IMR-90 (cell line): ENCODE results near the gene SLIT2. TPM values are rescaled to one million over a fixed set of nuclear protein-coding genes. Genes with fewer than 3 reads are reported as not detected.
A peak's percentile ranks its signal among the peaks of the same experiment; 100 is the strongest.

Experiments
- ATAC-seq: fragments of 200-7000 bp; cut with Tn5 transposase; 2 replicates; pipeline ENCODE4 v1.9.1; 2020; ENCODE audit warnings: low read depth, mild to moderate bottlenecking, moderate library complexity
- BruUV-seq: library from RNA; stranded (reverse); fragments of 400-500 nt; replicated peaks from 2 replicates; lab custom pipeline; 2021; lab: Mats Ljungman, UMichigan
- CTCF ChIA-PET: fragments of 300-600 bp; formaldehyde crosslinking; extraction: SDS; loops from one replicate; lab custom pipeline; 2021; ENCODE audit warnings: antibody characterized with exemption; lab: Yijun Ruan, JAX
- POLR2A ChIA-PET: fragments of 300-600 bp; sonication (Branson Sonifier 250); formaldehyde crosslinking; loops from one replicate; lab custom pipeline; 2022; ENCODE audit warnings: antibody characterized with exemption; ENCODE audit not compliant: unreplicated experiment; lab: Charles Lee
- DNase-seq: peaks from one replicate; pipeline ENCODE4 v3.0.0; 2013
- H2AFZ ChIP-seq: replicated peaks from 2 replicates; pipeline ENCODE3; 2013; ENCODE audit warnings: low read length, mild to moderate bottlenecking; ENCODE audit not compliant: poor library complexity
- H2AK5ac ChIP-seq: 2 replicates; pipeline ENCODE4 v1.6.1; 2013; ENCODE audit warnings: low read depth, low read length, inconsistent platforms
- H2AK9ac ChIP-seq: replicated peaks from 2 replicates; pipeline ENCODE3; 2013; ENCODE audit warnings: mild to moderate bottlenecking, low read depth, low read length, moderate library complexity; ENCODE audit not compliant: poor library complexity
- H2BK120ac ChIP-seq: 2 replicates; pipeline ENCODE4 v1.6.1; 2013; ENCODE audit warnings: low read depth, low read length, inconsistent platforms
- H2BK15ac ChIP-seq: 3 replicates; pipeline ENCODE4 v1.6.1; 2013; ENCODE audit warnings: low read depth, low read length, inconsistent platforms
- H2BK20ac ChIP-seq: 2 replicates; pipeline ENCODE4 v1.6.1; 2013; ENCODE audit warnings: low read depth, mild to moderate bottlenecking, inconsistent platforms, low read length, moderate library complexity
- H2BK5ac ChIP-seq: 2 replicates; pipeline ENCODE4 v1.6.1; 2013; ENCODE audit warnings: mild to moderate bottlenecking, low read depth, low read length, inconsistent platforms; ENCODE audit not compliant: poor library complexity, severe bottlenecking
- H3K14ac ChIP-seq: replicated peaks from 2 replicates; pipeline ENCODE4 v1.6.1; 2013; ENCODE audit warnings: low read depth, low read length, inconsistent platforms
- H3K18ac ChIP-seq: 2 replicates; pipeline ENCODE4 v1.6.1; 2013; ENCODE audit warnings: low read depth, low read length, control low read depth
- H3K23ac ChIP-seq: 2 replicates; pipeline ENCODE4 v1.6.1; 2013; ENCODE audit warnings: low read depth, low read length, inconsistent platforms
- H3K27ac ChIP-seq: 2 replicates; pipeline ENCODE4 v1.5.1; 2013; ENCODE audit warnings: mild to moderate bottlenecking, control low read depth, low read length; ENCODE audit not compliant: insufficient read depth
- H3K27me3 ChIP-seq: 2 replicates; pipeline ENCODE4 v1.6.1; 2013; ENCODE audit warnings: low read length; ENCODE audit not compliant: control insufficient read depth, insufficient read depth
- H3K36me3 ChIP-seq: 2 replicates; pipeline ENCODE4 v1.6.1; 2013; ENCODE audit warnings: low read length, mixed read lengths; ENCODE audit not compliant: control insufficient read depth, insufficient read depth
- H3K4ac ChIP-seq: 2 replicates; pipeline ENCODE4 v1.6.1; 2013; ENCODE audit warnings: low read depth, low read length, inconsistent platforms
- H3K4me1 ChIP-seq: 2 replicates; pipeline ENCODE4 v1.6.1; 2013; ENCODE audit warnings: low read length, mixed read lengths; ENCODE audit not compliant: control insufficient read depth, insufficient read depth
- H3K4me2 ChIP-seq: 2 replicates; pipeline ENCODE4 v1.6.1; 2013; ENCODE audit warnings: low read depth, mild to moderate bottlenecking, control low read depth, low read length, moderate library complexity
- H3K4me3 ChIP-seq: 2 replicates; pipeline ENCODE4 v1.5.1; 2013; ENCODE audit warnings: low read depth, mild to moderate bottlenecking, control low read depth, low read length, moderate library complexity; ENCODE audit not compliant: insufficient read depth
- H3K56ac ChIP-seq: 2 replicates; pipeline ENCODE4 v1.6.1; 2013; ENCODE audit warnings: low read length, inconsistent platforms; ENCODE audit not compliant: insufficient read depth; ENCODE audit errors: extremely low read depth
- H3K79me1 ChIP-seq, 2 experiments: 2 replicates each; pipeline ENCODE4 v1.6.1; 2013; ENCODE audit warnings: low read length in 2 of 2, inconsistent platforms in 1 of 2, low read depth in 1 of 2
- H3K9ac ChIP-seq: 2 replicates; pipeline ENCODE4 v1.6.1; 2013; ENCODE audit warnings: low read depth, low read length, control low read depth
- H3K9me1 ChIP-seq: 2 replicates; pipeline ENCODE4 v1.6.1; 2013; ENCODE audit warnings: low read length, inconsistent platforms; ENCODE audit not compliant: insufficient read depth
- H3K9me3 ChIP-seq: 2 replicates; pipeline ENCODE4 v1.6.1; 2013; ENCODE audit warnings: low read length; ENCODE audit not compliant: control insufficient read depth, insufficient read depth
- H4K20me1 ChIP-seq: 2 replicates; pipeline ENCODE4 v1.6.1; 2013; ENCODE audit warnings: low read length, inconsistent platforms; ENCODE audit not compliant: insufficient read depth
- H4K5ac ChIP-seq: 2 replicates; pipeline ENCODE4 v1.6.1; 2013; ENCODE audit warnings: mild to moderate bottlenecking, low read depth, low read length, control low read depth
- H4K8ac ChIP-seq, 2 experiments: 2 replicates each; pipeline ENCODE4 v1.6.1; 2013; ENCODE audit warnings: low read depth in 2 of 2, low read length in 2 of 2, control low read depth in 1 of 2, inconsistent platforms in 1 of 2
- H4K91ac ChIP-seq: 2 replicates; pipeline ENCODE4 v1.6.1; 2013; ENCODE audit warnings: low read depth, low read length, inconsistent platforms; ENCODE audit not compliant: insufficient read depth
- BHLHE40 ChIP-seq: fragments of 150-350 bp; IDR thresholded peaks from 2 replicates; pipeline ENCODE4 v1.6.1; 2016; ENCODE audit warnings: mild to moderate bottlenecking, low read depth, low read length
- CEBPB ChIP-seq: IDR thresholded peaks from 2 replicates; pipeline ENCODE4 v1.6.1; 2012; ENCODE audit warnings: low read depth, low read length, improper control_type of control experiment
- CHD1 ChIP-seq: IDR thresholded peaks from 2 replicates; pipeline ENCODE4 v1.6.1; 2012; ENCODE audit warnings: low read depth, low read length, improper control_type of control experiment
- FOS ChIP-seq: fragments of 150-350 bp; IDR thresholded peaks from 2 replicates; pipeline ENCODE4 v1.6.1; 2016; ENCODE audit warnings: low read depth, low read length
- MAFK ChIP-seq: IDR thresholded peaks from 2 replicates; pipeline ENCODE4 v1.6.1; 2012; ENCODE audit warnings: low read depth, low read length, improper control_type of control experiment
- MAZ ChIP-seq: IDR thresholded peaks from 2 replicates; pipeline ENCODE4 v1.6.1; 2012; ENCODE audit warnings: low read depth, mild to moderate bottlenecking, low read length, improper control_type of control experiment, moderate library complexity, borderline replicate concordance
- MXI1 ChIP-seq: IDR thresholded peaks from 2 replicates; pipeline ENCODE4 v1.6.1; 2012; ENCODE audit warnings: low read depth, mild to moderate bottlenecking, low read length, moderate library complexity, borderline replicate concordance
- NFE2L2 ChIP-seq: fragments of 150-350 bp; IDR thresholded peaks from 2 replicates; pipeline ENCODE4 v1.6.1; 2016; ENCODE audit warnings: low read depth, mild to moderate bottlenecking, low read length
- POLR2A ChIP-seq: IDR thresholded peaks from 2 replicates; pipeline ENCODE4 v1.6.1; 2012; ENCODE audit warnings: mild to moderate bottlenecking, low read depth, low read length
- RAD21 ChIP-seq: IDR thresholded peaks from 2 replicates; pipeline ENCODE4 v1.6.1; 2012; ENCODE audit warnings: low read length, improper control_type of control experiment
- RCOR1 ChIP-seq: IDR thresholded peaks from 2 replicates; pipeline ENCODE4 v1.6.1; 2012; ENCODE audit warnings: mild to moderate bottlenecking, low read length, improper control_type of control experiment; ENCODE audit not compliant: insufficient replicate concordance
- RFX5 ChIP-seq: IDR thresholded peaks from 2 replicates; pipeline ENCODE4 v1.8.0; 2012; ENCODE audit warnings: low read depth, mild to moderate bottlenecking, low read length, moderate library complexity
- SMC3 ChIP-seq: fragments of 150-350 bp; IDR thresholded peaks from 2 replicates; pipeline ENCODE4 v1.6.1; 2016; ENCODE audit warnings: low read depth, mild to moderate bottlenecking, antibody characterized with exemption, low read length, moderate library complexity
- WGBS, 2 experiments: methylation state at CpG; one replicate each; pipeline versions ENCODE4 v1.1.5 to v1.1.7; 2013; ENCODE audit warnings: missing lambda C conversion rate in 2 of 2; ENCODE audit not compliant: insufficient read length in 1 of 2; ENCODE audit errors: extremely low coverage in 2 of 2; 5-methylcytosine and 5-hydroxymethylcytosine counted together
- dilution Hi-C: fragments of 300-500 bp; cut with HindIII; formaldehyde crosslinking; loops from one replicate; pipeline ENCODE4 v1.14.3; 2018; ENCODE audit warnings: low sequenced_read_pairs; ENCODE audit not compliant: unreplicated experiment
- in situ Hi-C: fragments of 300-500 bp; cut with MboI; formaldehyde crosslinking; loops from 3 replicates; pipeline ENCODE4 v1.14.3; 2019; ENCODE audit warnings: low sequenced_read_pairs, inconsistent platforms, mixed read lengths
- intact Hi-C: fragments of 100-400 bp; cut with micrococcal nuclease; formaldehyde crosslinking; loops from 2 replicates; pipeline ENCODE4 v1.10.0; 2022
- polyA plus RNA-seq, 3 experiments: library from polyadenylated mRNA; depleted of rRNA; stranded (reverse); fragments of >200 nt; gene quantifications; 2 replicates each; pipeline ENCODE4 v1.2.3, GENCODE V29; 2012; ENCODE audit warnings: low replicate concordance in 1 of 3
- total RNA-seq: library from RNA; depleted of rRNA; stranded (reverse); fragments of >200 nt; gene quantifications from 2 replicates; pipeline ENCODE4 v1.2.3, GENCODE V29; 2012
- TF ChIP-seq, protein P1 (sequence below): fragments of 150-350 bp; IDR thresholded peaks from 2 replicates; pipeline ENCODE4 v1.6.1; 2016; ENCODE audit warnings: low read depth, mild to moderate bottlenecking, low read length, moderate library complexity, borderline replicate concordance
- TF ChIP-seq, protein P2 (sequence below): fragments of 150-350 bp; IDR thresholded peaks from 2 replicates; pipeline ENCODE4 v1.6.1; 2017; ENCODE audit warnings: mild to moderate bottlenecking, antibody characterized with exemption, low read length, low read depth
- TF ChIP-seq, protein P3 (sequence below): conservative IDR thresholded peaks from 2 replicates; pipeline ENCODE4 v1.5.1; 2012; ENCODE audit warnings: mild to moderate bottlenecking, low read depth, low read length, improper control_type of control experiment

Gene SLIT2
- total and polyA plus RNA-seq, 2 of the 4 experiments (the other 2 are of a cell fraction): 13.6 to 14.3 TPM

DNA sequence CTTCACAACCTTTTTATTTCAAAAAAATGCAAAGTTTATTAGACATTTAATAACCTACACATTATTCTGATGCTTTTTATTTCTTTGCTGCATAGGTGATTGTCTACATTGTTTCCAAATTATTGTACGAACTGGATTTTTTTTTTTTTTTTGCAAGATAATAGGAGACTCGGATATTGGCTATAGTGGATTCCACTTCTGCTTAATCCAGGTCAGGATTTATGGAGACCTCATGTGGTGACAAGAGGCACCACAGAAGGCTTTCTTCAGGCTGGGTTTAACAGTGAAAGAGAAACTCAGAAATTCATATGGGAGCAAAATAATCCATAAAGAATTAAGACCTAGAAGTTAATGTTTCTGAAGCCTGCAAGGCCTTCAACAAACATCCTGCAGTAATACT, 2.4 kb upstream of the SLIT2 start:
- no peak overlapping the region for H2AK5ac ChIP-seq
- H3K27me3 ChIP-seq: peaks cover 19% of the 10 kb centered on the region
- H3K23ac ChIP-seq: no peak overlapping the region
- H4K8ac ChIP-seq: no peak overlapping the region
- peak; percentile 69 for DNase-seq
- CTCF ChIA-PET: interaction anchor here (0.9 to 1.1 kb wide), 2 partner anchors 14 to 267 kb away, joined by 3 read pairs; no protein-coding TSS in a partner anchor
- H3K9me3 ChIP-seq: no peaks in the 10 kb centered on the region
- H2BK120ac ChIP-seq: no peak overlapping the region
- TF ChIP-seq NFE2L2 (no peak), MAFK (no peak), MXI1 (no peak), RFX5 (no peak), CHD1 (no peak), RCOR1 (no peak), FOS (no peak), SMC3 (peak; percentile 51; the same call in 1 of the 2 replicates), MAZ (no peak), BHLHE40 (no peak), CEBPB (no peak), RAD21 (peak; percentile 70), POLR2A (no peak)
- TF ChIP-seq, protein P1, sequence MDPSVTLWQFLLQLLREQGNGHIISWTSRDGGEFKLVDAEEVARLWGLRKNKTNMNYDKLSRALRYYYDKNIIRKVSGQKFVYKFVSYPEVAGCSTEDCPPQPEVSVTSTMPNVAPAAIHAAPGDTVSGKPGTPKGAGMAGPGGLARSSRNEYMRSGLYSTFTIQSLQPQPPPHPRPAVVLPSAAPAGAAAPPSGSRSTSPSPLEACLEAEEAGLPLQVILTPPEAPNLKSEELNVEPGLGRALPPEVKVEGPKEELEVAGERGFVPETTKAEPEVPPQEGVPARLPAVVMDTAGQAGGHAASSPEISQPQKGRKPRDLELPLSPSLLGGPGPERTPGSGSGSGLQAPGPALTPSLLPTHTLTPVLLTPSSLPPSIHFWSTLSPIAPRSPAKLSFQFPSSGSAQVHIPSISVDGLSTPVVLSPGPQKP: no peak
- TF ChIP-seq, protein P2, sequence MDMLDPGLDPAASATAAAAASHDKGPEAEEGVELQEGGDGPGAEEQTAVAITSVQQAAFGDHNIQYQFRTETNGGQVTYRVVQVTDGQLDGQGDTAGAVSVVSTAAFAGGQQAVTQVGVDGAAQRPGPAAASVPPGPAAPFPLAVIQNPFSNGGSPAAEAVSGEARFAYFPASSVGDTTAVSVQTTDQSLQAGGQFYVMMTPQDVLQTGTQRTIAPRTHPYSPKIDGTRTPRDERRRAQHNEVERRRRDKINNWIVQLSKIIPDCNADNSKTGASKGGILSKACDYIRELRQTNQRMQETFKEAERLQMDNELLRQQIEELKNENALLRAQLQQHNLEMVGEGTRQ: no peak
- TF ChIP-seq, protein P3, sequence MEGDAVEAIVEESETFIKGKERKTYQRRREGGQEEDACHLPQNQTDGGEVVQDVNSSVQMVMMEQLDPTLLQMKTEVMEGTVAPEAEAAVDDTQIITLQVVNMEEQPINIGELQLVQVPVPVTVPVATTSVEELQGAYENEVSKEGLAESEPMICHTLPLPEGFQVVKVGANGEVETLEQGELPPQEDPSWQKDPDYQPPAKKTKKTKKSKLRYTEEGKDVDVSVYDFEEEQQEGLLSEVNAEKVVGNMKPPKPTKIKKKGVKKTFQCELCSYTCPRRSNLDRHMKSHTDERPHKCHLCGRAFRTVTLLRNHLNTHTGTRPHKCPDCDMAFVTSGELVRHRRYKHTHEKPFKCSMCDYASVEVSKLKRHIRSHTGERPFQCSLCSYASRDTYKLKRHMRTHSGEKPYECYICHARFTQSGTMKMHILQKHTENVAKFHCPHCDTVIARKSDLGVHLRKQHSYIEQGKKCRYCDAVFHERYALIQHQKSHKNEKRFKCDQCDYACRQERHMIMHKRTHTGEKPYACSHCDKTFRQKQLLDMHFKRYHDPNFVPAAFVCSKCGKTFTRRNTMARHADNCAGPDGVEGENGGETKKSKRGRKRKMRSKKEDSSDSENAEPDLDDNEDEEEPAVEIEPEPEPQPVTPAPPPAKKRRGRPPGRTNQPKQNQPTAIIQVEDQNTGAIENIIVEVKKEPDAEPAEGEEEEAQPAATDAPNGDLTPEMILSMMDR: peak; percentile 64
- ATAC-seq: no peak
- no TSS peak for BruUV-seq
- no peak overlapping the region for H2BK20ac ChIP-seq
- intact Hi-C loops (loop anchor here (1.0 to 10.0 kb wide), 4 partner anchors 175 to 1024 kb away; no protein-coding TSS in a partner anchor), in situ Hi-C loops (loop anchor here (10.0 to 25.0 kb wide), 3 partner anchors 935 to 1562 kb away; no protein-coding TSS in a partner anchor), dilution Hi-C loops (no loop called here)
- peaks cover 7% of the 10 kb centered on the region; the same call in 1 of the 2 replicates for H4K20me1 ChIP-seq
- H3K18ac ChIP-seq: no peak overlapping the region
- POLR2A ChIA-PET: no interaction called here
- H3K4ac ChIP-seq: no peak overlapping the region
- no peak overlapping the region for H2AK9ac ChIP-seq
- H3K36me3 ChIP-seq: no peaks in the 10 kb centered on the region
- H3K9ac ChIP-seq: no peak overlapping the region
- H4K91ac ChIP-seq: no peak overlapping the region
- no peak overlapping the region for H2BK15ac ChIP-seq
- no peak overlapping the region for H3K27ac ChIP-seq
- H3K14ac ChIP-seq: no peak overlapping the region
- H3K4me3 ChIP-seq: no peak overlapping the region
- no peak overlapping the region for H2BK5ac ChIP-seq
- H2AFZ ChIP-seq: no peak overlapping the region
- peaks cover 9% of the 10 kb centered on the region for H3K4me1 ChIP-seq
- no peaks in the 10 kb centered on the region for H3K9me1 ChIP-seq
- H4K5ac ChIP-seq: no peak overlapping the region
- no peak overlapping the region for H3K4me2 ChIP-seq
- H3K79me1 ChIP-seq: peaks cover 0 to 6% of the 10 kb centered on the region in 2 experiments; a peak in 1 of 4 replicates
- H3K56ac ChIP-seq: no peak overlapping the region
- WGBS, 2 experiments: no CpG with 5 or more reads among the region's 2 CpGs
